Stimulated activated CD8-positive, alpha-beta memory T cell treated with anti-CD3 and anti-CD28 coated beads, Interleukin-2, amount 100 ng/mL, for 48 hours (primary cell): ENCODE results near the gene ZNF414.
"Not testable (repeated sequence)": the region's sequence is repeated elsewhere in the genome, so short reads cannot be mapped to it uniquely, and the experiment has no call there.

Experiments used
- DNase-seq, 2 donors: peaks; one replicate each; pipeline ENCODE4 v3.0.0-alpha.2; 2020; ENCODE audit warnings: low read depth in 2 of 2

ZNF414 gene

DNA sequence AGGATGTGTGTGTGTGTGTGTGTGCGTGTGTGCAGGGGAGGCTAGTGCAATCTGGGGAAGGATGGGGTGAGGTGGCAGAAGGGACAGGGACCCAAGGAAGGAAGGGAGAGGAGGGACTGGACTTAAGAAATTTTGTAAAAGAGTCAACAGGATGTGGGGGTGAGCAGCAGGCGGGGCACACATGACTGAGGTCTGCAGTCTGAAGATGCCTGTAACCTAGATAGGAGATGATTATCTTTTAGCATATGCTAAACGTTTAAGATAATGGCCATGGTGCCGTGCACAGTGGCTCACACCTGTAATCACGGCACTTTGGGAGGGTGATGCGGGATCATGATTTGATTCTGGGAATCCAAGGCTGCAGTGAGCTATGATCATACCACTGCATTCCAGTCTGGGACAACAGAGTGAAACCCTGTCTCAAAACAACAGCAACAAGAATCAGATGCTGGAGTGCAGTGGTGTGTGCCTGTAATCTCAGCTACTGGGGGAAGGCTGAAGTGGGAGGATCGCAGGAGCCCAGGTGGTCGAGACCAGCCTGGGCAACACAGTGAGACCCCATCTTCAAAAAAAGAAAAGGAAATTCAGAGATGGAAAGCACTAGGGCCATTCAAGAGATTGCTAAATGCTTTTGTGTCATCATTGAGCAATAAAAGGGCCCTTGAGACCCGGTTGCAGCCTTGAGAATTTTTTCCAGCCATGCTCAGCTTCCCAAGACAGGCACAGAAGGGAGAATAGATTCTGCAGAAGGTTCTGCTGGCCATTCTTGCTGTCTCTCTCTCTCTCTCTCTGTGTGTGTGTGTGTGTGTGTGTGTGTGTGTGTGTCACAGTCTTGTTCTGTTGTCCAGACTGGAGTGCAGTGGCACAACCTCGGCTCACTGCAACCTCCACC, 3.8 kb upstream of the ZNF414 start:
- no peak for DNase-seq

DNA sequence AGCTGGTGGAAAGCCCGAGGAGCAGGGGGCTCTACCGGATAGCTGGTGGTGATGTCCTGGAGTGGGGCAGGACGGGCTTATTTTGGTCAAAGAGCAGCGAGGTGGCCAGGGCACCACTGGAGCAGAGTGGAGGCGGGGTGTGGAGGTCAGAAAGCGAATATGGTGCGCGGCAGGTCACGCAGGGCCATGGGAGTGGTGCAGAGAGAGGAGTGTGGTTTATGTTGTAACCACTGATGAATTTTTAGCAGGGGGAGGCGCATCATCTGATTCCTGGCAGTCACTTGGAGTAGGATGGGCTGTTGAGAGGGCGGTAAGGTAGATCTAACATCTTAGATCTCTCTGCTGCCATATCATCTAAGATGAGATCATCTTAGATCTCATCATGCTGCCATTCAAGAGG, 1.4 kb upstream of the ZNF414 start:
- DNase-seq, result peak in 1 of 2 donors; percentile 46

DNA sequence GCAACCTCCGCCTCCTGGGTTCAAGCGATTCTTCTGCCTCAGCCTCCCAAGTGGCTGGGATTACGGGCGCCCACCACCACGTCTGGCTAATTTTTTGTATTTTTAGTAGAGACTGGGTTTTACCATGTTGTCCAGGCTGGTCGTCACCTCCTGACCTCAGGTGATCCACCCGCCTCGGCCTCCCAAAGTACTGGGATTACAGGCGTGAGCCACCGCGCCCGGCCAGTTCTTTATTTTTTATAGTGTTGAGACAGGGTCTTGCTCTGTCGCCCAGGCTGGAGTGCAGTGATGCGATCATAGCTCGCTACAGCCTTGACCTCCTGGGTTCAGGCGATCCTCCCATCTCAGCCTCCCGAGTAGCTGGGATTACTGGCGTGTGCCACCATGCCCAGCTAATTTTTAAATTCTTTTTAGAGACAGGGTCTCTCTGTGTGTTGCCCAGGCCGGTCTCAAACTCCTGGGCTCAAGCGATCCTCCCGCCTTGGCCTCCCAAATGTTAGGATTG, 590 bp upstream of the ZNF414 start:
- DNase-seq, result not testable (repeated sequence)

DNA sequence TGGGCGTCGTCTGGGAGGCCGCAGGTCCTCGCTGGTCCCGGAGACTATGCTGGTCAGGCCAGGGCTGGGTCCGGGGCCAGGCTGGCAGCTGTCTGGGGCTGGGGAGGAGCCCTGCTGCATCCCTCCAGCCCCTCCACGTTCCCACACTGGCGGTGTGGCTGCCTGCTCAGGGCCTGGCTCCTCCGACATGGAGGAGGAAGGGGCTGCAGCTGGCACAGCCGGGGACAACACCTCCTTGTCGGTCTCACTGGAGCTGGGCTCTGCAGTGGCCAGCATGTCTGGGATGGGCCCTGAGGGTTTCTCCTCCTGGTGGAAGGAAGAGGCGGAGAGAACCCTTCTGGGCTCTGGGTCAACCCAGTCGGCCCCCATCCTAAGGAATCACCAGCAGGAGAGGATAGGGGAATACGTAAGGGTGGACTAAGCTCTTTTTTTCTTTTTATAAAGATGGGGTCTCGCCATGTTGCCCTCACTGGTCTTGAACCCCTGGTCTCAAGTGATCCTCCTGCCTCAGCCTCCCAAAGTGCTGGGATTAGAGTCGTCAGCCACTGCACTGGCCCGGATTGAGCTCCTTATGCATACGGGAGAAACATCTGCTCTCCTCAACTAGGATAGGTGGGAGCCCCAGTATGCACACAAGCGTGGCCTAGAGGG, 806 bp downstream of the ZNF414 start:
- DNase-seq, result no peak

DNA sequence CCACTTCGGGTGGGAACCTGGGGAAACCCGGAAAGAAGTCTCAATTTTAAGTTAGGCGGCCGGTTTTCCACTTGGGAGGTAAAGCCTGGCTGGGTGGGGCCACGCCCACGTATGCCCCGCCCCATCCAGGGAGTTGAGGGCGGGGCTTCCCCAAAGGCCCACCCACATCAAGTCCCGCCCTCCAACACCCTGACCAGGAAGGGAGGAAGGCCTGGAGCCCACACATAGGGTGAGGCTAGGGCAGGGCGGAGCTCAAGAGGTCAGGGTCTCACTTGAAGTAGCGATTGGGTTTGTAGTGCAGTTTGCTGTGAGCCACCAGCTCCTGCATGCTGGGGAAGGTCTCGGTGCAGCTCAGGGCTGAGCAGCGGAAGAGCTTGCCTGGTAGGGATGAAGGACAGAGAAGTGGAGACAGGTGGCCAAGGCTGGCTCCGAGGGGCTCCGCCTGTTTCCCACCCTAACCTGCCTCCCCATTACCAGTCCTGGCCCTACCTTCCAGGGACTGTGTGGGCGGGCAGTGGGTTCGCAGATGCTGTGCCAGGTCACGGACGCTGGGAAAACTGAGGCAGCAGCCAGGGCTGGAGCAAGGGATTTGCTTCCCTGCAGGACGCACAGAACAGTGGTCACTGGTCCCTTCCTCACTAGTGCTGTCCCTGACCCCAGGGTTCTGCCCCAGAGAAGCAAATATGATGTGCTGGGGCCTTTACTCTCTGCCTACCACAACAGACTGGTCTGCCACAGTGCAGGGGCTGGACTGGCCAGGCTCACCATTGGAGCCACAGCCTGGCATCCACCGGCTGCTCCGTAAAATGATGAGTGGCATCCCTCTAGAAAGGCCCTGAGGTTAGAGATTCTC, 1.6 kb downstream of the ZNF414 start:
- DNase-seq, result no peak

DNA sequence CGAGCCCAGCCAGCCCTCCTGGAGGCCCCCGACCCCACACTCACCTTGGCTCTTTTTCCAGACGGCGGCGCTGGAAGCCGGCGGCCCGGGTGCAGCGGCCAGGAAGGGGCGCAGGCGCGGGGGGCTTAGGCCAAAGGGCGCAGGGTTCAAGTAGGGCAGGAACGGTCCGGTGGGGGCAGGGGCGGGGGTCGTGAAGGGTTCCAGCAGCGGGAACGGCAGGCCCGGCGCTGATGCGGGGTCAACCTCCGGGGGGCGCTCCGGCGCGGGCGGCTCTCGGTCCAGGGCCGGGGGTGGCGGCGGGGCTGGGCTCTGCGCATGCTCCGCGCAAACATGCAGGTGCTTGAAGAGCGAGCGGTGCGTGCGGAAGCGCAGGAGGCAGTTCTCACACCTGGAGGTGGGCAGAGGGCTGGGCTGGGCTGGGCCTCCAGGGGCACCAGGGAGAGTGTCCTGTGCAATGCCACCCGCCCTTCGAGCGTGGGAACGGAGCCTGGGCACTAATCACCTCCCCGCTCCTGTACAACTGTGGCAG, 2.3 kb downstream of the ZNF414 start:
- DNase-seq, result no peak

DNA sequence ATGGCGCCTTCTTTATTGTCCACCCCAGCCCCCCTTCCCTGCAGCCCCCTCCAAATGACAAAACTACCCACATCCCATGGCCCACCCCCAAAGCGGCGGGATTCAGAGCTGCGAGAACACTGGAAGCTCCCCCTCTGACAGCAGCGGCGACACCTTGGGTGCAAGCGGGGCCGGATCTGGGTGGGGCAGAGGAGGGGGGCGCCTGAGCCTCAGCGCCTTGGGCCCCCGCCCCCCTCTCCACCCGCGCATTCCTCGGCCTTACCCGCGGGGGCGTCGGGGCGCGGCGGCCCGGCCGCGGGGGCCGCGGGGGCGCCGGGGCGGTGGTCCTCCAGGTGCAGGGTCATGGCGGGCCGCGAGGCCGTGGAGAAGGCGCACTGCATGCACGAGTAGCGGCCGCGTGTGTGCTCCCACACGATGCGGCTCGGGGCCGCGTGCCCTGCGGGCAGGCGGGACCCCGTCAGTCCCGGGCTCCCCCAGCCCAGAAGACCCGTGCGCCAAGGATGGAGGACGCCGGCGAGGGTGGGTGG, 3.3 kb downstream of the ZNF414 start:
- DNase-seq, result no peak

DNA sequence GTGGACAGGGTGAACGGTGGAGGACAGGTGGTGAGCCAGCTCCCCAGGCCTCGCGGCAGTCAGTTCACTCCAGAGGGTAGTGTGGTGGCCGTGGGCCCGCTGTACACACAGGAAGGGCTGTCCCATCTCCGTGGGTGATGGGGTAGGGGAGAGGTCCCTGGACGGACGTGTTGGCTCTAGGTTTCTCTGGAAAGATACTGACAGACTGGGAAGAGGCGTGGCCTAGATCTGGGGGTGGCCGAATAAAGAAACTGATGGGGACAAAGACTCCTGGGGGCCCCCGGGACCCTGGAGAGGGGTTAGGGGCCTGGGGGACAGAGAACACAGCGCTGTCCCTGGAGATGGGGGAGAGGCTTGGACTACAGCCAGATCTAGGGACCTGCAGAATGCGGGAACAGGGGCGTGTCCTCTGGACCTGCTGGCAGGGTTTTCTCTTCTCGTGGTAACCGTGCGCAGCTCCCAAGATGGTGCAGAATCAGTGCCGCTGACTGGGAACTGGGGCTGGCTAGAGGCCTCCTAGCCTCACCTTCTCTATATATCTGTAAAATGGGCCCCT, 7.5 kb downstream of the ZNF414 start:
- no peak for DNase-seq

DNA sequence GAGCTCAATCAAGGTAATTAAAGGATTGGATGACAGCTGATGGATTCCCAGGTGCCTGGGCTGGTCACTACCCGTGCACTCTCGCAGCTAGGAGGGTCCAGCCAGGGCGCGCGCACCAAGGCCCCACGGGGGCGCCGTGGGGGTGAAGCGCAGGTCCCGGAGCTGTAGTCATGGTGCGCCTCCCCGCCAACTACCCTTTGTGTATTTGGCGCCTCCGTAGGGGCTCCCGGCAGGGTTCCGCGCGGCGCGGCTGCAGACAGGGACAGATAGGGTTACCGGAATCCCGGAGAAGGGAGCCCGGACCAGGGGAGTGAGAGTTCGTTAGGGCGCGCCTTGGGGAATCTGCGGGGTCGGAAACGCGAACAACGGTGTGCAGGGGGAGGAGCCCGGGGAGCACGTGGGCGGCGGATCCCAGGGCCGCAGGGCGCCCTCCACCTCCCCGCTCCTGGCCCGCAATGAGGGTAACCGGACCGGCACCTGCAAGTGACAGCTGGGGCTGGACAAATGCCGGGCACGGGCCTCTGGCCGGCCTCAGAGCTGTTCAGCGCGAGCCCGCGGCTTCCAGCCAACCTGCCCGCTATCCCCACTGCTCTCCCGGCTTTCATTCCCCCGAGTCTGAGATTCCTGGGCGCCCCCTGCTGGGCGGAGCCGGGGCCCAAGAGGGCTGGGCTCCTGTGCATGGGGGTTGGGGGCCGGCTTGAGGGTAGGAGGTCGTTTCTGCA, 8.1 kb downstream of the ZNF414 start:
- DNase-seq, result peak; percentile 61 to 64

DNA sequence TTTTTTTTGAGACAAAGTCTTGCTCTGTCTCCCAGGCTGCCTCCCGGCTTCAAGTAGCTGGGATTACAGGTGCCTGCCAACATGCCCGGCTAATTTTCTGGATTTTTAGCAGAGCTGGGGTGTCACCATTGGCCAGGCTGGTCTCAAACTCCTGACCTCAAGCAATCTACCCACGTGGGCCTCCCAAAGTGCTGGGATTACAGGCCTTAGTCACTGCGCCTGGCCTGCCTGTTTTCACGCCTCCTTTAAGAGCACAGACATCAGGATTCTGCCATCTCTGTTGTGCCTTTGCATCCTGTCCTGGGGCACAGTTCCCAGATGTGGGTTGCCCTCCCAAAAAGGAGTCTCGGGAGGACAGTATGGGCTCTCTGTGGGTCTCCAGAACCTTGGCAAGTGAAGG, 9.0 kb downstream of the ZNF414 start:
- DNase-seq, result no peak

DNA sequence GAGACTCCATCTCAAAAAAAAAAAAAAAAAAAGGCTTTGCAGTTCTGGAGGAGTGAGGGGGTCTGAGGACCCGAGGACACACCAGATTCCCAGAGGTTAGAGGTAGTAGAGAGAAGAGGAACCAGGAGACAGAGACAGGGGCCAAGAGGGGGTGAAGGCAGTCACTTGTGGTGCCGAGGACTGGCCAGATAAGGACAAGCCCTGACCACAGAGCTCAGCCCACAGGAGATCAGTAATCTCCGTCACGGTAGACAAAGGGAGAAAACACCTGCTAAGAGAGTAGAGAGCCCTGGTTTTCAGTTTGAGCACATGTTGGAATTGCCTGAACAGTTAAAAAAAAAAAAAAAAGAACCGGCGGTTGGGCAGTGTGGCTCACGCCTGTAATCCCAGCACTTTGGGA, 9.8 kb downstream of the ZNF414 start:
- no peak for DNase-seq

DNA sequence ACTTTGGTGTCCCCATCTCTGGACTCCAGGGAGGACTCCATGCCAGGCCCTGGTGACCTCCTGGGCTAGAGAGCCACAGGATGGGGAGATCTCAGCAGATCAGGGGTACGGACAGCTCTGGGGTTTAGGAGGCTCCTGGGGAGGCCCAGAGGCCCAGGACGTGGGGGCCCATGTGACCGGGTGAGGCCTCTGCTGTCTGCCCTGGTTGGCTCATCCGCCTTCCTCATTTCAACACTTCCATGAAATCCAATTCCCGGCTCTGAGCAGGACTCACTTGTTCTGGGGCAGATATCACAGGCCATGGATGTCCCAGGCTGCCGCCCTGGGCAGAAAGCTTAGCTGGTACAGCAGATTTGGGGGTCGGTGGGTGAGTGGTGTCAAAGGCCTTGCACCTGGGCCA, 10.5 kb downstream of the ZNF414 start:
- DNase-seq, result no peak

DNA sequence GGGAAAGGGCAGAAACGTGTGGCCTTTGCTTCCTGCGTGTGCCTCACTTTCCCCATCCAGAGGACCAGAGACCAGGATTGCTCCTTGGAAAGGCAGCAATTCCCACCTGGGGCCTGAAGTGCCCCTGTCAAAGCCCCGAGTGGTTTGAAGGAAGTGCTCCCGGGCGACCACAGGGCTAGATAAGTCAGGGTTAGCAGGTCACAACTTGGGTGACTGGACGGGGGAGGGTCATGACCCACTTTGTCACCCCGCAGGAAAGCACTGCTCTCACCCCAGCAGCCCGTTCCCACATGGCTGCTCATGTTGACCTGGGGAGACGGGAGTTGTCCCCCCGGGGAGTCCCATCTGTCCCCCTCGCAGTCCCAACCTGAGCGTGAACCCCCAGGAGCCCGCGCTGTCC, 12.0 kb downstream of the ZNF414 start:
- DNase-seq, result no peak

DNA sequence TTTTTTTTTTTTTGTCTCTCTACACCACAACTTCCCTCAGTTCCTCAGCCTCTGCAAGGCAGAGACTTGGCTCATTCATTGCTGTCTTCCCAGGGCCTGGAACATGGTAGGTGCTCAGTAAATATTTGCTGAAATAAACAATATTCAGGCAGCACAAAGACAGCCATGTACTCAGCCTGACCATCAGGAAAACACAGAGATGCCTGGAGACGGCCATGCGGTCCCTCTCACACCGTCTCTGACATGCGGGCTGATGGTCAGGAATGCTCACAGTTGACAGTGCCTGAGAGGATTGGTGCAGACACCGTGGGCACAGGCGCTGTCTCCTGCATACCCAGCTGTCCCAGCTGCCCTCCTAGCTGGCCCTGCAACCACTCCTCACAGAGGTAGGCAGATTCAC, 12.5 kb downstream of the ZNF414 start:
- no peak for DNase-seq

DNA sequence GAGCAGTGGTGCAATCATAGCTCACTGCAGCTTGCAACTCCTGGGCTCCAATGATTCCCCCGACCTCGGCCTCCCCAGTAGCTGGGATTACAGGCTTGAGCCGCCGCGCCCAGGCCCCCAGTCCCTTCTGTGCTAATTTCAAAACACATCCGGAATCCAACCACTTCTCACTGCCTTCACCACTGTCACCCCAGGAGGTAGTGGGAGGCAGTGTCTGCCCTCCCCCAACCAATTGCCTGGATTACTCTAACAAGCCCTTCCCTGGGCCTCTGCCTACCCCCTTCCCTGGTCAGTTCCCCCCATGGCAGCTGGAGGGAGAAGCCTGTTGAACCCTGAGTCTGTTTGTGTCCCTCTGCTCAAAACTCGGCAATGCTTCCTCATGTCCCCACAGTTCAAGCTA, 13.8 kb downstream of the ZNF414 start:
- DNase-seq, result no peak

DNA sequence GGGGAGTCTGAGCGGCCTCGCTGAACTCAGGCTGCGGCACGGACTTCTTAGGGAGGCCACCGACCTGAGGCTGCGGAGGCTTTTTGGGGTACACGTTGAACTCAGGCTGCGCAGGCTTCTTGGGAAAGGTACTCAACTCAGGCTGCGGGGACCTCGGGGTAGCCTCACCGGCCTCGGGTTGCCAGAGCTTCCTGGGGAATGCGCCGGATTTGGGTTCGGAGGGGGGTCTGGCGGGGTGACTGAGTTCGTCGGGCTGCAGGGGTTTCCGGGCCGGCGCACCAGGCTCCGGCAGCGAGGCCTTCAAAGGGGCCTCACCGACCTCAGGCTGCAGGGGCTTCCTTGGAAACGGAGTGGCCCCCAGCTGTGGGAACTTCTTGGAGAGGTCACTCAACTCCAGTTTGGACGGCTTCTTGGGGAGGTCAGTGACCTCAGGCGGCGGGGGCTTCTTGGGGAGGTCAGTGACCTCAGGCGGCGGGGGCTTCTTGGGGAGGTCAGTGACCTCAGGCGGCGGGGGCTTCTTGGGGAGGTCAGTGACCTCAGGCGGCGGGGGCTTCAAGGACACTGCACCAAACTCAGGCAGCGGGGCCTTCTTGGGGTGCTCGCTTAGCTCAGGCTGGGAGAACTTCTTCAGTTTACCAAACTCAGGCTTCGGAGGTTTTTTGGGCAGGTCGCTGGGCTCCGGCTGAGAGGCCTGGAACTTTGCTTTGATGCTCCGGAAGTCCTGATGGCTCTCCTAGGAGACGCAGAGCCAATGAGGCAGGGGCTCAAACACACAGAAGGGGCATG, 14.7 kb downstream of the ZNF414 start:
- no peak for DNase-seq

DNA sequence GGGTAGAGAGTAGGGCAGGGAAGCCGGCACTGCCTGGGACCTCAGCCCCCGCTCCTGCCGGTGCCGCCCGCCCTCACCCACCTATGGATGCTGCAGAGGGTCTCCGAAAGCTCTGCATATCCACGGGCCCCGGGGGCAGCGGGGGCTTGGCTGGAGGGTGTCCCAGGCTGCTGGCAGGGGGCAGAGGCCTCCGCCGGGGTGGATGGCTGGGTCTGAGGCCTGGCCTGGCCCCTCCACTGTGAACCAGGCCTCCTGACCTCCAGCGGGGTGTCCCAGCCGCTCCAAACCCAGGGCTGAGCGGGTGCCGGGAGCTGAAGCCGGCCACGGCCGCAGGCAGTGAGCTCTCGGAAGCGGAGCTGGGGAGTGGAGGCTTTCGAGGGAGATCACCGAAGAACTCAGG, 15.7 kb downstream of the ZNF414 start:
- DNase-seq, result no peak

DNA sequence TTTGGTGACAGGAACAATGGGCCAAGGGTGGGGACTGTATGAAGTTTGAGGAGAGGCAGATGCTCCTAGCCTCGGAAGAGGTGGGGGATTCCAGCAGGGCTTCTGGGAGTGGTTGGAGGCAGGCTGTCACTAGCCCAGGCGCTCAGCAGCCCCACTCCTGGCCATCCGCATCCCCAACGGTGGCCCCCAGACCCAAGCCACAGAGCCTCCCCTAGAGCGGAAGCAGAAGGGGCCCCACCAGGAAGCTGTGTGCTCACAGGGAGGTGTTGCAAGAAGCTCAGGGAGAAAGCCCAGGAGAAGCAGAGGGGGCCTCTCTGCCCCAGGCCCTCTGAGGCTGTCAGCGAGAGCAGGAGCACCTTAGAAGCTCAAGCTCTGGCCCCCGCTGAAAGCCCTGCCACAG, 19.8 kb downstream of the ZNF414 start:
- no peak for DNase-seq

DNA sequence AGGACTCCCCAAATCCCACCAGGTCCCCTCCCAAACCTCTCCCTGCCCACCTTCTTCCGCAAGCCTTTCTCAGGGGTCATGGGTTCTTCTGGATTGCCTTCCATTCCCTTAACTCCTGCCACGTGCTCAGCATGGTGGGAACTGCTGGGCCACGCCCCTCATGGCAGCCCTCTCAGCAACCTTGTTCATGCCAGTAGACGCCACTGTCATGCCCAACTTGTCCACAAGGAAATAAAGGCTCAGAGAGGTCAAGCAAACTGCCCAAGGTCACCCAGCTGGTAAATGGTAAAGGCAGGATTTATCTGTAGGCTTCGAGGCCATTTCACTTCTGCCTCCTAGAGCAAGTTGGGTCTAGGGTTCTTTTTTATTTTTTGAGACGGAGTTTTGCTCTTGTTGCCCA, 22.4 kb downstream of the ZNF414 start:
- DNase-seq, result no peak

DNA sequence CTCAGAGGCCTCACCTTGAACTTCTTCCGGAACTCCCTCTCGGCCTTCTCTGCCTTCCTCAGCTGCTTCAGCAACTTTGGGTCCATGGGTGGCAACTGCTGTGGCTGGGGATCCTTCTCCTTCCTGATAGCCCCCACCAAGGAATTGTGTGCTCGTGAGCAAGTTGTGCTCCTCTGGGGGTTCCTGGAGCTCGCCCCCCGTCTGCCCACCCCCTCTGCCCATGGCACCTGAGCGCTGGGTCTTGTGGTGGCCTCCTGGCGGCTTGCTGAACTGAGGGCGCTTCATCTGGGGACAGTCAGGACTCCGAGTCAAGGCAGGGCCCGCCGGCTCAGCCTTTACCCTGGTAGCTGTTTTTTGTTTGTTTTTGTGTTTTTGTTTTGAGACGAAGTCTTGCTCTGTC, 23.1 kb downstream of the ZNF414 start:
- DNase-seq, result no peak
